Measurements from ENCODE around the gene ANKRD61. TPM values are rescaled to one million over a fixed set of nuclear protein-coding genes. Genes with fewer than 3 reads are reported as not detected.

Gene ANKRD61
- total RNA-seq, 1 donor: not detected

- Histone ChIP-seq H3K9me3 (ENCODE audit: low read depth, low read length) (no peaks in the 10 kb centered on the region), H3K4me3 (ENCODE audit: insufficient read depth, low read length) (peak overlapping the region; percentile 48), H4K20me1 (ENCODE audit: insufficient read depth, low read length) (no peaks in the 10 kb centered on the region), H3K36me3 (ENCODE audit: insufficient read depth, low read length) (peaks cover 33% of the 10 kb centered on the region), H3K79me2 (ENCODE audit: insufficient read depth, low read length) (peaks cover 45% of the 10 kb centered on the region), H2AFZ (ENCODE audit: low read length) (peak overlapping the region; percentile 21), H3K4me1 (ENCODE audit: insufficient read depth, low read length) (peaks cover 28% of the 10 kb centered on the region), H3K4me2 (ENCODE audit: insufficient read depth, low read length) (peak overlapping the region; percentile 69), H3K27me3 (ENCODE audit: insufficient read depth, low read length) (no peaks in the 10 kb centered on the region), H3K27ac (ENCODE audit: low read depth, low read length) (peak overlapping the region; percentile 84)
- no peak for TF ChIP-seq CTCF (IDR thresholded peaks at IDR 0.05; ENCODE audit: extremely low read depth, low read depth, low read length)
- peak; percentile 87 for DNase-seq (ENCODE audit: insufficient read length, low spot score, missing footprints)
These were observed 15.1 kb upstream of the ANKRD61 start for GRCh38 chr7:6015917-6016652.

GRCh38 chr7:6016653-6016966 lies 14.6 kb upstream of the ANKRD61 start:
- peaks cover 34% of the 10 kb centered on the region for H3K36me3 ChIP-seq (ENCODE audit: insufficient read depth, low read length)

GRCh38 chr7:6020371-6021286 lies 10.5 kb upstream of the ANKRD61 start:
- Histone ChIP-seq H3K27ac (ENCODE audit: low read depth, low read length) (no peak overlapping the region), H3K9me3 (ENCODE audit: low read depth, low read length) (no peaks in the 10 kb centered on the region), H3K4me2 (ENCODE audit: insufficient read depth, low read length) (no peak overlapping the region), H3K4me3 (ENCODE audit: insufficient read depth, low read length) (no peak overlapping the region), H2AFZ (ENCODE audit: low read length) (no peak overlapping the region), H4K20me1 (ENCODE audit: insufficient read depth, low read length) (no peaks in the 10 kb centered on the region), H3K36me3 (ENCODE audit: insufficient read depth, low read length) (peaks cover 70% of the 10 kb centered on the region), H3K27me3 (ENCODE audit: insufficient read depth, low read length) (no peaks in the 10 kb centered on the region), H3K4me1 (ENCODE audit: insufficient read depth, low read length) (peaks cover 14% of the 10 kb centered on the region), H3K79me2 (ENCODE audit: insufficient read depth, low read length) (peaks cover 11% of the 10 kb centered on the region)
- no peak for DNase-seq (ENCODE audit: insufficient read length, low spot score, missing footprints)
- TF ChIP-seq CTCF (IDR thresholded peaks at IDR 0.05; ENCODE audit: extremely low read depth, low read depth, low read length): no peak

More at GRCh38 chr7:6016653-6016966, 14.6 kb upstream of the ANKRD61 start:
- peak overlapping the region; percentile 84 for H3K27ac ChIP-seq (ENCODE audit: low read depth, low read length)
- H3K4me3 ChIP-seq (ENCODE audit: insufficient read depth, low read length): no peak overlapping the region
- H3K4me2 ChIP-seq (ENCODE audit: insufficient read depth, low read length): peak overlapping the region; percentile 69
- no peak for TF ChIP-seq CTCF (IDR thresholded peaks at IDR 0.05; ENCODE audit: extremely low read depth, low read depth, low read length)
- no peaks in the 10 kb centered on the region for H3K27me3 ChIP-seq (ENCODE audit: insufficient read depth, low read length)
- no peaks in the 10 kb centered on the region for H3K9me3 ChIP-seq (ENCODE audit: low read depth, low read length)
- H4K20me1 ChIP-seq (ENCODE audit: insufficient read depth, low read length): no peaks in the 10 kb centered on the region
- H2AFZ ChIP-seq (ENCODE audit: low read length): no peak overlapping the region
- no peak for DNase-seq (ENCODE audit: insufficient read length, low spot score, missing footprints)
- H3K79me2 ChIP-seq (ENCODE audit: insufficient read depth, low read length): peaks cover 40% of the 10 kb centered on the region
- peaks cover 27% of the 10 kb centered on the region for H3K4me1 ChIP-seq (ENCODE audit: insufficient read depth, low read length)

GRCh38 chr7:6022707-6023106 lies 8.5 kb upstream of the ANKRD61 start:
- Histone ChIP-seq H3K27me3 (ENCODE audit: insufficient read depth, low read length) (no peaks in the 10 kb centered on the region), H3K4me2 (ENCODE audit: insufficient read depth, low read length) (no peak overlapping the region), H4K20me1 (ENCODE audit: insufficient read depth, low read length) (no peaks in the 10 kb centered on the region), H2AFZ (ENCODE audit: low read length) (no peak overlapping the region), H3K9me3 (ENCODE audit: low read depth, low read length) (no peaks in the 10 kb centered on the region), H3K36me3 (ENCODE audit: insufficient read depth, low read length) (peaks cover 82% of the 10 kb centered on the region), H3K4me3 (ENCODE audit: insufficient read depth, low read length) (no peak overlapping the region), H3K27ac (ENCODE audit: low read depth, low read length) (no peak overlapping the region), H3K4me1 (ENCODE audit: insufficient read depth, low read length) (no peaks in the 10 kb centered on the region), H3K79me2 (ENCODE audit: insufficient read depth, low read length) (peaks cover 2% of the 10 kb centered on the region)
- no peak for TF ChIP-seq CTCF (IDR thresholded peaks at IDR 0.05; ENCODE audit: extremely low read depth, low read depth, low read length)
- DNase-seq (ENCODE audit: insufficient read length, low spot score, missing footprints): peak; percentile 22

Measured in osteoblast (primary cell).